T-cell (primary cell): ENCODE results near the gene TARBP1. TPM values are rescaled to one million over a fixed set of nuclear protein-coding genes. Genes with fewer than 3 reads are reported as not detected.
A peak's percentile ranks its signal among the peaks of the same experiment; 100 is the strongest.

Experiments used
- ATAC-seq, 4 experiments: fragments of 200-7000 bp in 3 of 4; fragments of 150-1000 bp in 1 of 4; cut with Tn5 transposase; replicated peaks in 1 of 4; 1 replicate in 3 of 4; 2 replicates in 1 of 4; pipeline ENCODE4 v1.10.0; 2021; ENCODE audit warnings: moderate library complexity in 3 of 4, mild to moderate bottlenecking in 2 of 4, moderate number of reproducible peaks in 1 of 4
- CTCF ChIA-PET, 2 donors: fragments of 300-600 bp; sonication (Branson Sonifier 250); formaldehyde crosslinking; loops; one replicate each; lab custom pipeline; 2022; ENCODE audit warnings: antibody characterized with exemption in 2 of 2; lab: Charles Lee
- POLR2A ChIA-PET, 2 donors: fragments of 300-600 bp; sonication (Branson Sonifier 250); formaldehyde crosslinking; loops; one replicate each; lab custom pipeline; 2022; ENCODE audit warnings: antibody characterized with exemption in 2 of 2; lab: Charles Lee
- DNase-seq, 35 experiments: peaks; one replicate each; pipeline versions ENCODE4 v3.0.0 to v3.0.0-alpha.2; 2013 to 2023
- H3K27ac ChIP-seq: one replicate; pipeline ENCODE4 v1.5.1; 2013; ENCODE audit warnings: low read length
- H3K27me3 ChIP-seq, 2 experiments: replicated peaks in 1 of 2; 1 replicate in 1 of 2; 2 replicates in 1 of 2; pipeline versions ENCODE4 v1.6.1 to v1.7.0; 2013; ENCODE audit warnings: low read length in 1 of 2, mixed read lengths in 1 of 2; ENCODE audit not compliant: control insufficient read depth in 2 of 2, insufficient read depth in 2 of 2; ENCODE audit errors: extremely low read depth in 1 of 2
- H3K36me3 ChIP-seq, 2 donors: 1 replicate in 1 of 2; 2 replicates in 1 of 2; pipeline versions ENCODE4 v1.6.1 to v1.7.0; 2013; ENCODE audit warnings: low read length in 1 of 2; ENCODE audit not compliant: control insufficient read depth in 2 of 2, insufficient read depth in 1 of 2; ENCODE audit errors: extremely low read depth in 1 of 2
- H3K4me1 ChIP-seq, 2 experiments: 1 replicate in 1 of 2; 2 replicates in 1 of 2; pipeline versions ENCODE4 v1.6.1 to v1.7.0; 2013; ENCODE audit warnings: low read length in 2 of 2, mixed read lengths in 1 of 2; ENCODE audit not compliant: insufficient read depth in 2 of 2, control insufficient read depth in 1 of 2; ENCODE audit errors: extremely low read depth in 1 of 2
- H3K4me3 ChIP-seq, 2 donors: 1 replicate in 1 of 2; 2 replicates in 1 of 2; pipeline versions ENCODE4 v1.5.1 to v1.7.0; 2013; ENCODE audit warnings: mild to moderate bottlenecking in 2 of 2, low read length in 1 of 2, moderate library complexity in 1 of 2; ENCODE audit not compliant: control insufficient read depth in 1 of 2; ENCODE audit errors: extremely low read depth in 1 of 2
- H3K9me3 ChIP-seq: 2 replicates; pipeline ENCODE4 v1.7.0; 2013
- H3K27ac Mint-ChIP-seq, 2 donors: one replicate each; pipeline ENCODE4 v1.8.0; 2020 to 2021; ENCODE audit warnings: mild to moderate bottlenecking in 2 of 2, mixed read lengths in 2 of 2
- H3K27me3 Mint-ChIP-seq, 2 donors: one replicate each; pipeline ENCODE4 v1.8.0; 2021 to 2022; ENCODE audit warnings: mixed read lengths in 2 of 2
- H3K36me3 Mint-ChIP-seq: one replicate; pipeline ENCODE4 v1.8.0; 2021; ENCODE audit warnings: mixed read lengths
- H3K4me1 Mint-ChIP-seq, 3 donors: one replicate each; pipeline ENCODE4 v1.8.0; 2020 to 2022; ENCODE audit warnings: mixed read lengths in 3 of 3, mild to moderate bottlenecking in 1 of 3
- H3K4me3 Mint-ChIP-seq, 3 donors: one replicate each; pipeline ENCODE4 v1.8.0; 2020 to 2022; ENCODE audit warnings: mild to moderate bottlenecking in 3 of 3, mixed read lengths in 3 of 3, moderate library complexity in 3 of 3
- H3K9me3 Mint-ChIP-seq, 3 donors: one replicate each; pipeline ENCODE4 v1.8.0; 2020 to 2022; ENCODE audit warnings: mixed read lengths in 3 of 3
- WGBS: methylation state at CpG from one replicate; pipeline ENCODE4 v1.1.5; 2013; ENCODE audit warnings: missing lambda C conversion rate; ENCODE audit not compliant: insufficient coverage; 5-methylcytosine and 5-hydroxymethylcytosine counted together
- total RNA-seq, 35 experiments: library from RNA in 6 of 35; stranded (reverse) in 6 of 35; fragments of 120-200 nt in 1 of 35; gene quantifications; one replicate each; pipeline versions ENCODE4 v1.2.1 to v1.2.4 and lab custom pipeline; 2013 to 2026

The TARBP1 gene
- total RNA-seq, 5 donors from 2014 or later (not counting 1 experiment from before 2014, with no cell fraction given): 33.9 to 60.7 (median 40.6) TPM

DNA sequence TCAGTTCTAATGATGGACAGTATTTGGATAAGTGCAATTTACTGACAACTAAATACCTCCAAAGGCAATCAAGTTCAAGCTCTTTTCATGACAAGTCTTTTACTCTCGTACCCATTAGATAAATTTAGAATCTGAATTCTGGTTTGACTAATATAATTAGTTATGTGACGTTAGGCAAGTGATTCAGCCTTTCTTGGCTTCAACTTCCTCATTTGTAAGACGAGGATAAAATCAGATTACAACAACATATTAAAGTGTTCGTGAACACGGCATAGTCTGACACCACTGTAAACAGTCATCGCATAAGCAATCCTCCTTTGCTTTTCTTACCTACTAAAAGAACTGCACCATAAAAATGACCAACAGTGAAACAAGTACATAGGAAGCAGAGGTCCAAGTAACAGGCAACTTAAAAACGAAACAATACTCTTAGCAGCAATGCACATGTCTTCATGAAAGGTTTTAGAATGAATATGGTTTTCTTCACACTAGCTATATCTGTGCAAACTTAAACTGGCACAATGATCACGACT lies 80.1 kb downstream of the TARBP1 start:
- Histone ChIP-seq H3K27ac (peak overlapping the region; percentile 36), H3K4me1 (peaks cover 16 to 24% of the 10 kb centered on the region in 2 experiments), H3K36me3 (peaks cover 4 to 8% of the 10 kb centered on the region in 2 donors), H3K4me3 (peak overlapping the region in 1 of 2 donors; percentile 1), H3K27me3 (no peaks in the 10 kb centered on the region), H3K9me3 (no peaks in the 10 kb centered on the region)
- peak in 1 of 4 experiments; percentile 33 for ATAC-seq
- Mint-ChIP-seq H3K27ac (peak overlapping the region; percentile 93 to 94), H3K4me1 (peaks cover 50 to 65% (median 52%) of the 10 kb centered on the region in 3 donors), H3K36me3 (peaks cover 12% of the 10 kb centered on the region), H3K4me3 (peak overlapping the region; percentile 71 to 81 (median 71)), H3K27me3 (no peaks in the 10 kb centered on the region), H3K9me3 (no peaks in the 10 kb centered on the region)
- CTCF ChIA-PET: interaction anchor here in 1 of 2 donors (0.5 kb wide), 1 partner anchor 32 kb away, joined by 3 read pairs; no protein-coding TSS in a partner anchor
- WGBS: 7% methylated on average over 3 of the region's 8 CpGs
- peak in 1 of 35 experiments; percentile 29 for DNase-seq
- POLR2A ChIA-PET: no interaction called here

- Mint-ChIP-seq H3K9me3 (no peaks in the 10 kb centered on the region), H3K27me3 (no peaks in the 10 kb centered on the region), H3K4me1 (peaks cover 42 to 61% (median 47%) of the 10 kb centered on the region in 3 donors), H3K27ac (no peak overlapping the region), H3K4me3 (no peak overlapping the region), H3K36me3 (peaks cover 12% of the 10 kb centered on the region)
- ChIA-PET CTCF (interaction anchor here in 1 of 2 donors (0.6 kb wide), 1 partner anchor 24 kb away, joined by 10 read pairs; no protein-coding TSS in a partner anchor), POLR2A (interaction anchor here (0.6 to 0.8 kb wide), 3 partner anchors 11 to 931 kb away, joined by 3 to 5 read pairs (median 3); no protein-coding TSS in a partner anchor)
- H3K36me3 ChIP-seq: peaks cover 8 to 10% of the 10 kb centered on the region in 2 donors
- DNase-seq: no peak
- WGBS: 100% methylated on average over 1 of the region's 5 CpGs
- no peak overlapping the region for H3K4me3 ChIP-seq
- no peak overlapping the region for H3K27ac ChIP-seq
- ATAC-seq: no peak
- peaks cover 16 to 23% of the 10 kb centered on the region in 2 experiments for H3K4me1 ChIP-seq
- no peaks in the 10 kb centered on the region for H3K9me3 ChIP-seq
- H3K27me3 ChIP-seq: no peaks in the 10 kb centered on the region
Observed at GRCh38 chr1:234397732-234398131, 81.2 kb downstream of the TARBP1 start.

GRCh38 chr1:234396871-234397270 lies 82.1 kb downstream of the TARBP1 start:
- WGBS: 87% methylated on average over 4 of the region's 6 CpGs
- DNase-seq: no peak
- Mint-ChIP-seq H3K27me3 (no peaks in the 10 kb centered on the region), H3K27ac (peak overlapping the region; percentile 77 to 82), H3K4me3 (peak overlapping the region in 1 of 3 donors; percentile 29), H3K36me3 (peaks cover 17% of the 10 kb centered on the region), H3K4me1 (peaks cover 34 to 55% (median 41%) of the 10 kb centered on the region in 3 donors), H3K9me3 (no peaks in the 10 kb centered on the region)
- H3K27ac ChIP-seq: no peak overlapping the region
- no peaks in the 10 kb centered on the region for H3K27me3 ChIP-seq
- ChIA-PET CTCF (no interaction called here), POLR2A (no interaction called here)
- no peak for ATAC-seq
- peaks cover 8 to 20% of the 10 kb centered on the region in 2 experiments for H3K4me1 ChIP-seq
- H3K9me3 ChIP-seq: no peaks in the 10 kb centered on the region
- no peak overlapping the region for H3K4me3 ChIP-seq
- H3K36me3 ChIP-seq: peaks cover 8 to 15% of the 10 kb centered on the region in 2 donors

DNA sequence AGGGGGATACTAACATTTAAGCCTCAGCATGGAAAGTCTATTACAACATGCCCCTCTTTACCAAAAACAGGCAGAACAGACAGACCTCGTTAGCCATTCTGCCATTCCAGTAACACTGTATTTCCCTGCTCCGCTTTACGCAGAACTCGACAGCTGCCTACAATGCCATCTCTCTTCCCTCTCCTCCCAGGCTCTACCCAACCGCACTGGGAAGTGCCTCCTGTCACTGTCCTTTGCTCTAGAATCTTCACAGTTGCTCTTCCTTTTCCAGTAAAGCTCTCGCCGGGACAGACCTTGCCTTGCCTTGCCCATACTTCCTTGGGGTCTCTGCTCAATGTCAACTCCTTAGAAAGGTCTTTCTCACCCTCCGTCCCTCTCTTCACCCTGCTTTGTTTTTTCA lies 82.9 kb downstream of the TARBP1 start:
- CTCF ChIA-PET: no interaction called here

GRCh38 chr1:234395297-234395696 lies 83.7 kb downstream of the TARBP1 start:
- Histone ChIP-seq H3K9me3 (no peaks in the 10 kb centered on the region), H3K4me1 (peaks cover 3 to 10% of the 10 kb centered on the region in 2 experiments), H3K36me3 (peaks cover 8 to 25% of the 10 kb centered on the region in 2 donors), H3K27me3 (no peaks in the 10 kb centered on the region), H3K27ac (no peak overlapping the region), H3K4me3 (no peak overlapping the region)
- Mint-ChIP-seq H3K27me3 (no peaks in the 10 kb centered on the region), H3K36me3 (peaks cover 25% of the 10 kb centered on the region), H3K27ac (peak overlapping the region; percentile 41 to 45), H3K4me3 (no peak overlapping the region), H3K9me3 (no peaks in the 10 kb centered on the region), H3K4me1 (peaks cover 18 to 40% (median 26%) of the 10 kb centered on the region in 3 donors)
- DNase-seq: no peak
- no peak for ATAC-seq
- CTCF ChIA-PET: interaction anchor here in 1 of 2 donors (0.5 kb wide), 1 partner anchor 9 kb away, joined by 4 read pairs; no protein-coding TSS in a partner anchor
- 95% methylated on average over 5 of the region's 5 CpGs for WGBS
- POLR2A ChIA-PET: interaction anchor here in 1 of 2 donors (0.6 kb wide), 1 partner anchor 22 kb away, joined by 4 read pairs; the partner anchor contains the start of gene COA6

More for the DNA sequence above, 82.9 kb downstream of the TARBP1 start:
- Histone ChIP-seq H3K36me3 (peaks cover 8 to 22% of the 10 kb centered on the region in 2 donors), H3K27me3 (no peaks in the 10 kb centered on the region), H3K4me3 (no peak overlapping the region), H3K4me1 (peaks cover 3 to 13% of the 10 kb centered on the region in 2 experiments), H3K27ac (no peak overlapping the region), H3K9me3 (no peaks in the 10 kb centered on the region)
- Mint-ChIP-seq H3K27ac (peak overlapping the region; percentile 77 to 82), H3K27me3 (no peaks in the 10 kb centered on the region), H3K9me3 (no peaks in the 10 kb centered on the region), H3K36me3 (peaks cover 22% of the 10 kb centered on the region), H3K4me1 (peaks cover 26 to 47% (median 33%) of the 10 kb centered on the region in 3 donors), H3K4me3 (no peak overlapping the region)
- POLR2A ChIA-PET: no interaction called here
- no peak for DNase-seq
- no peak for ATAC-seq
- WGBS: 98% methylated on average over 7 of the region's 8 CpGs

- Histone ChIP-seq H3K9me3 (no peaks in the 10 kb centered on the region), H3K36me3 (peaks cover 8 to 25% of the 10 kb centered on the region in 2 donors), H3K27ac (no peak overlapping the region), H3K4me3 (no peak overlapping the region), H3K27me3 (no peaks in the 10 kb centered on the region), H3K4me1 (peaks cover 0 to 2% of the 10 kb centered on the region in 2 experiments)
- WGBS: 76% methylated on average over 2 of the region's 6 CpGs
- H3K36me3 Mint-ChIP-seq: peaks cover 31% of the 10 kb centered on the region
- CTCF ChIA-PET: interaction anchor here (0.6 to 1.7 kb wide), 10 partner anchors 13 to 1026 kb away, joined by 3 to 7 read pairs (median 4); partner anchors contain the start of gene COA6 (in 1 of the 2)
- DNase-seq (peak in 3 of 35 experiments; percentile 11 to 53 (median 19)), ATAC-seq (peak in 3 of 4 experiments; percentile 37 to 68 (median 41))
- H3K4me1 Mint-ChIP-seq: peaks cover 5 to 24% (median 11%) of the 10 kb centered on the region in 3 donors
- no peaks in the 10 kb centered on the region for H3K9me3 Mint-ChIP-seq
- H3K27me3 Mint-ChIP-seq: no peaks in the 10 kb centered on the region
- no peak overlapping the region for H3K4me3 Mint-ChIP-seq
- H3K27ac Mint-ChIP-seq: peak overlapping the region; percentile 39 to 79
- POLR2A ChIA-PET: interaction anchor here in 1 of 2 donors (0.5 kb wide), 1 partner anchor 29 kb away, joined by 3 read pairs; no protein-coding TSS in a partner anchor
Observed at GRCh38 chr1:234393190-234393589, 85.8 kb downstream of the TARBP1 start.
